ENCODE results near the gene BSND.

- TF ChIP-seq FOXP2 (optimal IDR thresholded peaks at IDR 0.05; ENCODE audit: control extremely low read depth, extremely low read length, insufficient read depth): no peak
- TF ChIP-seq POLR2AphosphoS5 (IDR thresholded peaks at IDR 0.05; ENCODE audit: borderline replicate concordance, low read depth, low read length): no peak
- no peak for TF ChIP-seq EZH2 (IDR thresholded peaks at IDR 0.05)
Measured at GRCh38 chr1:55057270-55057955, 58.7 kb downstream of the BSND start.
